Measurements from ENCODE around the gene P2RX6.
"Not testable (repeated sequence)": the region's sequence is repeated elsewhere in the genome, so short reads cannot be mapped to it uniquely, and the experiment has no call there.

Gene P2RX6

DNA sequence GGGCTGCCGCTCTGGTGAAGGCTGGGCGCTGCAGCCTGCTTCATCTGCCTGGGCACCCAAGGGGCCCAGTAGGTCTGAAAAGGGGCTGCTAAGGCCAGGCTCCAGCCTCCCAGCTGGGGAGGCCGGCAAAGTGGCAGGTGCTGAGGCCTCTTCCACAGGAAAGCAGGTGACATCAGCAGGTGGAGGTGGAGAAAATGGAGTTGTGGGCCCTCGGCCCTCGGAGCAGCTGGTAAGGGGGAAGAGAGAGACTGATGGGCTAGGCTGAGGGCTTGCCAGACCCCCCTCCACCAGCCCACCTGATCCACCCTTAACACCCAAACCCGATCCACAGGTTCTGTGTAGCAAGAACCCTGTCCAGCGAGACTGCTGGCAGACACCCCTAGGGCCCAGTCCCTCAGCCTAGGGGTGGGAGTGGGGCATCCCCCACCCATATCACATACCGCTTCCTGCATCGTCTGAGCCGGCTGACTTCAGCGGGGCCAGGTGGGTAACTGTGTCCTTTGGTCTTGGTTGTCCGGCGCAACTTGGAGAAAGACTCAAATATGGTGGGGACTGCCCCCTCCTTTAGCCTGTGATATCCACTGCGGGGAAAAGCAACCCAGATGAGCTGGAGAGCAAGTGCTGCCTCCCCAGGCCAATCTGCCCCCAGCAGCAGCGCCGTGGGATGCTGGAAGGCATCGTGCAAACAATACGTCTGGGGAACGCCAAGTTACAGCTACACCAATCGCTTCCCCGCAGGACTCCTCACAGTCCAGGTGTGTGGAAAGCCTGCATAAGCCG is 14.6 kb upstream of the P2RX6 start:
- Mint-ChIP-seq H3K36me3 (ENCODE audit: low read depth) (peaks cover 3% of the 10 kb centered on the region), H3K4me1 (peaks cover 35% of the 10 kb centered on the region), H3K27ac (no peak overlapping the region), H3K4me3 (peak overlapping the region; percentile 97), H3K9me3 (no peaks in the 10 kb centered on the region), H3K27me3 (ENCODE audit: low read depth, poor library complexity) (peaks cover 5% of the 10 kb centered on the region)
- DNase-seq, result no peak
- TF ChIP-seq, protein P1, sequence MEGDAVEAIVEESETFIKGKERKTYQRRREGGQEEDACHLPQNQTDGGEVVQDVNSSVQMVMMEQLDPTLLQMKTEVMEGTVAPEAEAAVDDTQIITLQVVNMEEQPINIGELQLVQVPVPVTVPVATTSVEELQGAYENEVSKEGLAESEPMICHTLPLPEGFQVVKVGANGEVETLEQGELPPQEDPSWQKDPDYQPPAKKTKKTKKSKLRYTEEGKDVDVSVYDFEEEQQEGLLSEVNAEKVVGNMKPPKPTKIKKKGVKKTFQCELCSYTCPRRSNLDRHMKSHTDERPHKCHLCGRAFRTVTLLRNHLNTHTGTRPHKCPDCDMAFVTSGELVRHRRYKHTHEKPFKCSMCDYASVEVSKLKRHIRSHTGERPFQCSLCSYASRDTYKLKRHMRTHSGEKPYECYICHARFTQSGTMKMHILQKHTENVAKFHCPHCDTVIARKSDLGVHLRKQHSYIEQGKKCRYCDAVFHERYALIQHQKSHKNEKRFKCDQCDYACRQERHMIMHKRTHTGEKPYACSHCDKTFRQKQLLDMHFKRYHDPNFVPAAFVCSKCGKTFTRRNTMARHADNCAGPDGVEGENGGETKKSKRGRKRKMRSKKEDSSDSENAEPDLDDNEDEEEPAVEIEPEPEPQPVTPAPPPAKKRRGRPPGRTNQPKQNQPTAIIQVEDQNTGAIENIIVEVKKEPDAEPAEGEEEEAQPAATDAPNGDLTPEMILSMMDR (IDR thresholded peaks at IDR 0.05), result no peak

DNA sequence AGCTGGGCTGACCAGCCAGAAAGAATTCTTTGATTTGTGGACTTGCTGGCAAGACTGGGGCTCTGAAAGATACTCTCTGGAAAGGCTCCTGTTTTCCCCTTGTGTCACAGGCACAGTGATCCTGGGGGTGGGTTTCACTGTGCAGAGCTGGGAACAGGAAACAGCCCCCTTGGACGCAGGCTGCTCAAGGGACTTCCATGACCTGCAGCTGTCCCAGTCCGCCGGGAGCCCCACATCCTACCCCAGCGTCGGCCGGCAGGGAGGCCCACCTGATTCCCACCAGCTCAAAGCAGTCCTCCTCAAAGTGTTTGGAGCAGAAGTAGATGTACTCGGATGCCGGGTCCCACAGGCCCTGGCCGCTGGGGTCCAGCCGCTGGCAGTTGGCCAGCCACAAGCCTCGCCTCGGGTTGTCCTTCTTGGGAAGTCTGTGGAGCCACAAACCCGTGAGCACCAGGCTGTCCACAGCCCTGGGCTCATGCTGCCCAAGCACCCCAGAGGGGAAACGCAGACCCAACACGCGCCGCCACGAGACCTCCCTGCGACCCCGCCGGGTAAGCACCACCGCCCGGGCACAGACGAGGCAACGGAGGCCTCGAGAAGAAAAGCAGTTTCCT is 13.9 kb upstream of the P2RX6 start:
- Mint-ChIP-seq H3K36me3 (ENCODE audit: low read depth) (peaks cover 3% of the 10 kb centered on the region), H3K9me3 (no peaks in the 10 kb centered on the region), H3K27ac (peak overlapping the region; percentile 99), H3K27me3 (ENCODE audit: low read depth, poor library complexity) (peaks cover 5% of the 10 kb centered on the region), H3K4me1 (peaks cover 35% of the 10 kb centered on the region), H3K4me3 (peak overlapping the region; percentile 97)
- no peak for DNase-seq
- TF ChIP-seq, protein P1 (IDR thresholded peaks at IDR 0.05), result no peak

DNA sequence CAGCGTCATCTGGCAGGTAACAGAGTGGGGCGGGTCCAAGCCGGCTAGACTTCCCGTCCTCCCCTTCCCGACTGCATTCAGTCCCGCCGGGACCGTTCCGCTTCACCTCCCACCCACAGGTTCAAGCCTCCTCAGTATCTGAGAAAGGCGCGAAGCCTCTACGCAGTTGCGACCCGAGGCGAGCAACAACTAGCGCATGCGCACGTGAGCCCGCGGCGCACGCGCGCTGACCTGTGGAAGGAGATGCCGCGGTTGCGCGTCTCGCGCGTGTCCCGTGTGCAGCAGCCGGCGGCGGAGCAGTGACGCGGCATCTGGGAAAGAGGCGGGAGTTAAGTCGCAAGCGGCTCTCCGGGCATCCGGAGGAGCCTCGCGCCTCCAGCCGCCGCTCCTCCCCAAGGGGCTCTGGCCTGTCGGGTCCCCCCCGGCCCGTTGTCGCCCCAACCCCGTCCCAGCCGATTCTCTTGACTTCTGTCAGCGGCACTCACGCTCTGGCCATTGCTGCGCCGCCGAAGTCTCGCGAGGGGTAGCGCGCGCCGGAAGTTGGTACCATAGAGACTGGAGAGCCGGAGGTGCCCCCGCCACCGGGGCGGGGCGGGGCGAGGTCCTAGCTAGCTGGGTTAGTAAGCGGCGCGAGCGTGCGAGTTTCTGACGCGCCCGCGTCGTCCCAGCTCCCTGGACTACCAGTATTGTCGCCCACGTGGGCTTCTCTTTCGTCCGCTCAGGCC is 13.2 kb upstream of the P2RX6 start, which contains the start of gene THAP7:
TSS of gene THAP7 (minus strand) at position 518 of the 725 bp plus-strand sequence. CDS start at position 311, 207 bp downstream.
- Mint-ChIP-seq H3K9me3 (no peaks in the 10 kb centered on the region), H3K4me1 (peaks cover 40% of the 10 kb centered on the region), H3K27ac (peak within 1 kb of the TSS; percentile 99), H3K27me3 (ENCODE audit: low read depth, poor library complexity) (peaks cover 5% of the 10 kb centered on the region), H3K36me3 (ENCODE audit: low read depth) (peaks cover 3% of the 10 kb centered on the region), H3K4me3 (peak within 1 kb of the TSS; percentile 97)
- TF ChIP-seq, protein P1 (IDR thresholded peaks at IDR 0.05), result no peak
- peak; percentile 94 for DNase-seq

DNA sequence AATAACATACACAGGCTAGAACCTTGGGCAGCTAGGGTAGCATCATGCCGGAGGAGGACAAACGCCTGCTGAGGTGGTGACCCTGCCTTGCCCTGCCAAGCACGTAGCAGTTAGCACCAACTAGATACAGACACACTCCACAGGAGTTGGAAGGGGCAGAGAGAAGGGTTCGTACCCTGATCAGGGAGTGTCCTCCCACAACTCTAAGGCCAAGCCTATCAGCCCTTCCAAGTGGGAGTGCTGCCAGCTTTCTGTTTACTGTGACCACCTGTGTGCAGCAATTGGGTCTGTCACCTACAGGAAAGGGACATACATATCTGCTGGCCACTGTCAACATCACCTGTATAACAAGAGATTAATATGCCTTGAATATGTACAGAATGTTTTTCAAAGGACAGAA is 11.2 kb upstream of the P2RX6 start:
- peaks cover 15% of the 10 kb centered on the region for H3K36me3 Mint-ChIP-seq (ENCODE audit: low read depth)
- peaks cover 5% of the 10 kb centered on the region for H3K27me3 Mint-ChIP-seq (ENCODE audit: low read depth, poor library complexity)
- H3K4me3 Mint-ChIP-seq, result peak overlapping the region; percentile 97
- DNase-seq, result no peak
- H3K9me3 Mint-ChIP-seq, result no peaks in the 10 kb centered on the region
- H3K4me1 Mint-ChIP-seq, result peaks cover 47% of the 10 kb centered on the region
- no peak overlapping the region for H3K27ac Mint-ChIP-seq
- TF ChIP-seq, protein P1 (IDR thresholded peaks at IDR 0.05), result no peak

DNA sequence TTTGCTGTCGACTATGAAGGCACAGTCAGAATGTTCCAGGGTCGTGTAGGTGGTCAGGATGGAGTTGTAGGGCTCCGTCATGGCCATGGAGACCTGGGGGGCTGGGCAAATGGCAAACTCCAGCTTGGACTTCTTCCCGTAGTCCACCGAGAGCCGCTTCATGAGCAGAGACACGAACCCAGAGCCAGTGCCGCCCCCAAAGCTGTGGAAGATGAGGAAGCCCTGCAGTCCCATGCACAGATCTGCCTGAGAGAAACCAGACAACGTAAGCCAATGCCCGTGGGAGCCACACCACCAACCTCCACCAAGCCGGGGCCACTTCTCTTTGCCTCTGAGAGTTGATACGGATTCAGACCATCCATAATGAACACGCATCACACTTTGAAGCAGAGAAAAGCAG is 5.8 kb upstream of the P2RX6 start:
- H3K9me3 Mint-ChIP-seq; H3K4me3 Mint-ChIP-seq; H3K27ac Mint-ChIP-seq; H3K27me3 Mint-ChIP-seq (ENCODE audit: low read depth, poor library complexity); DNase-seq: not testable (repeated sequence)
- Mint-ChIP-seq H3K4me1 (peaks cover 46% of the 10 kb centered on the region), H3K36me3 (ENCODE audit: low read depth) (peaks cover 19% of the 10 kb centered on the region)

Data from nephron progenitor cell (in vitro differentiated cells).